ENCODE data around the gene KDELR3. TPM values are rescaled to one million over a fixed set of nuclear protein-coding genes. Genes with fewer than 3 reads are reported as not detected.

KDELR3 gene
- total RNA-seq, 1 donor from 2014 or later: 8.3 TPM

- intact Hi-C loops (cut with DNase I): no loop called here
- H3K36me3 ChIP-seq: peaks cover 81% of the 10 kb centered on the region
- no peak for ATAC-seq
- no peak overlapping the region for H3K4me3 ChIP-seq
- no peaks in the 10 kb centered on the region for H3K9me3 ChIP-seq
- TF ChIP-seq CTCF (IDR thresholded peaks at IDR 0.05): no peak
- peaks cover 11% of the 10 kb centered on the region for H3K4me1 ChIP-seq
- H3K27ac ChIP-seq: no peak overlapping the region
- H3K27me3 ChIP-seq (ENCODE audit: low read depth): no peaks in the 10 kb centered on the region
- DNase-seq: no peak
Measured at GRCh38 chr22:38482662-38483308, 14.9 kb downstream of the KDELR3 start.

- ATAC-seq (no peak), DNase-seq (no peak)
- Histone ChIP-seq H3K36me3 (peaks cover 96% of the 10 kb centered on the region), H3K9me3 (no peaks in the 10 kb centered on the region), H3K27me3 (ENCODE audit: low read depth) (no peaks in the 10 kb centered on the region), H3K4me1 (peaks cover 18% of the 10 kb centered on the region), H3K27ac (no peak overlapping the region), H3K4me3 (no peak overlapping the region)
- intact Hi-C loops (cut with DNase I): no loop called here
- TF ChIP-seq CTCF (IDR thresholded peaks at IDR 0.05): no peak
Measured at GRCh38 chr22:38484244-38484643, 16.3 kb downstream of the KDELR3 start.

- DNase-seq: no peak
Measured at GRCh38 chr22:38485783-38486182, 17.9 kb downstream of the KDELR3 start.

GRCh38 chr22:38487946-38488345 lies 20.1 kb downstream of the KDELR3 start:
- ATAC-seq: no peak
- Histone ChIP-seq H3K27me3 (ENCODE audit: low read depth) (no peaks in the 10 kb centered on the region), H3K9me3 (no peaks in the 10 kb centered on the region), H3K4me3 (no peak overlapping the region), H3K36me3 (peaks cover 100% of the 10 kb centered on the region), H3K27ac (no peak overlapping the region), H3K4me1 (peaks cover 28% of the 10 kb centered on the region)
- TF ChIP-seq CTCF (IDR thresholded peaks at IDR 0.05): no peak
- intact Hi-C loops (cut with DNase I): no loop called here
- no peak for DNase-seq

More at GRCh38 chr22:38485783-38486182, 17.9 kb downstream of the KDELR3 start:
- intact Hi-C loops (cut with DNase I): no loop called here
- H3K27ac ChIP-seq: no peak overlapping the region
- no peaks in the 10 kb centered on the region for H3K9me3 ChIP-seq
- H3K4me3 ChIP-seq: no peak overlapping the region
- H3K4me1 ChIP-seq: peaks cover 23% of the 10 kb centered on the region
- no peak for TF ChIP-seq CTCF (IDR thresholded peaks at IDR 0.05)
- no peaks in the 10 kb centered on the region for H3K27me3 ChIP-seq (ENCODE audit: low read depth)
- ATAC-seq: peak; percentile 70 to 73
- H3K36me3 ChIP-seq: peaks cover 100% of the 10 kb centered on the region

- H3K4me3 ChIP-seq: no peak overlapping the region
- no peak for DNase-seq
- no peaks in the 10 kb centered on the region for H3K9me3 ChIP-seq
- no peak for ATAC-seq
- peaks cover 33% of the 10 kb centered on the region for H3K4me1 ChIP-seq
- no peaks in the 10 kb centered on the region for H3K27me3 ChIP-seq (ENCODE audit: low read depth)
- intact Hi-C loops (cut with DNase I): no loop called here
- TF ChIP-seq CTCF (IDR thresholded peaks at IDR 0.05): no peak
- H3K27ac ChIP-seq: no peak overlapping the region
- peaks cover 100% of the 10 kb centered on the region for H3K36me3 ChIP-seq
Measured at GRCh38 chr22:38489142-38489541, 21.2 kb downstream of the KDELR3 start.

Measured in lower lobe of right lung (tissue), 2 donors.